MM.1S (cell line): ENCODE data around the gene KRR1.

Source experiments
- DNase-seq: peaks from one replicate; pipeline ENCODE4 v3.0.0-alpha.2; 2015
- H2AFZ ChIP-seq: fragments of 300-600 bp; sonication (generic); 2 replicates; pipeline ENCODE4 v1.6.0; 2016; ENCODE audit warnings: antibody characterized with exemption, low read length
- H3F3A ChIP-seq: fragments of 300-600 bp; sonication (generic); 2 replicates; pipeline ENCODE4 v1.6.1; 2016; ENCODE audit warnings: mild to moderate bottlenecking, antibody characterized with exemption, low read length, moderate library complexity, mixed read lengths; ENCODE audit not compliant: insufficient read depth
- H3K27ac ChIP-seq: fragments of 300-600 bp; sonication (generic); 2 replicates; pipeline ENCODE4 v1.5.1; 2016; ENCODE audit warnings: mild to moderate bottlenecking, low read length
- H3K27me3 ChIP-seq: fragments of 300-600 bp; sonication (generic); replicated peaks from 2 replicates; pipeline ENCODE4 v1.6.0; 2016; ENCODE audit warnings: low read length; ENCODE audit not compliant: insufficient read depth
- H3K36me3 ChIP-seq: fragments of 300-600 bp; sonication (generic); replicated peaks from 2 replicates; pipeline ENCODE4 v1.6.1; 2016; ENCODE audit warnings: mild to moderate bottlenecking, low read length, mixed read lengths; ENCODE audit not compliant: insufficient read depth
- H3K4me1 ChIP-seq: fragments of 300-600 bp; sonication (generic); 2 replicates; pipeline ENCODE4 v1.6.1; 2016; ENCODE audit warnings: low read length, mixed read lengths
- H3K4me2 ChIP-seq: fragments of 300-600 bp; sonication (generic); 2 replicates; pipeline ENCODE4 v1.6.0; 2016; ENCODE audit warnings: low read depth, low read length
- H3K4me3 ChIP-seq: fragments of 300-600 bp; sonication (generic); 2 replicates; pipeline ENCODE4 v1.5.1; 2016; ENCODE audit warnings: low read length, mixed read lengths
- H3K79me2 ChIP-seq: fragments of 300-600 bp; sonication (generic); 2 replicates; pipeline ENCODE4 v1.6.1; 2016; ENCODE audit warnings: mixed run types, low read length, mixed read lengths
- H3K9ac ChIP-seq: fragments of 300-600 bp; sonication (generic); 2 replicates; pipeline ENCODE4 v1.6.1; 2016; ENCODE audit warnings: low read length, mixed read lengths
- H3K9me2 ChIP-seq: fragments of 300-600 bp; sonication (generic); replicated peaks from 2 replicates; pipeline ENCODE4 v1.6.1; 2016; ENCODE audit warnings: mild to moderate bottlenecking, low read length, mixed read lengths; ENCODE audit not compliant: insufficient read depth
- H3K9me3 ChIP-seq: fragments of 300-600 bp; sonication (generic); replicated peaks from 2 replicates; pipeline ENCODE4 v1.6.1; 2016; ENCODE audit warnings: mild to moderate bottlenecking, low read length, mixed read lengths; ENCODE audit not compliant: insufficient read depth
- H4K20me1 ChIP-seq: fragments of 300-600 bp; sonication (generic); 2 replicates; pipeline ENCODE4 v1.6.1; 2016; ENCODE audit warnings: mild to moderate bottlenecking, low read length, moderate library complexity, mixed read lengths; ENCODE audit not compliant: insufficient read depth
- EZH2 ChIP-seq: fragments of 300-600 bp; sonication (generic); optimal IDR thresholded peaks from 2 replicates; pipeline ENCODE3; 2017; ENCODE audit warnings: low read depth, mild to moderate bottlenecking, antibody characterized with exemption, low read length, mixed read lengths
- EZH2phosphoT487 ChIP-seq: fragments of 300-600 bp; sonication (generic); IDR thresholded peaks from 2 replicates; pipeline ENCODE4 v1.6.1; 2018; ENCODE audit warnings: antibody characterized with exemption, low read length
- TF ChIP-seq, protein P1 (sequence below): fragments of 300-600 bp; sonication (generic); IDR thresholded peaks from 2 replicates; pipeline ENCODE4 v1.5.1; 2016; ENCODE audit warnings: antibody characterized with exemption, low read length, mixed read lengths

The KRR1 gene

DNA sequence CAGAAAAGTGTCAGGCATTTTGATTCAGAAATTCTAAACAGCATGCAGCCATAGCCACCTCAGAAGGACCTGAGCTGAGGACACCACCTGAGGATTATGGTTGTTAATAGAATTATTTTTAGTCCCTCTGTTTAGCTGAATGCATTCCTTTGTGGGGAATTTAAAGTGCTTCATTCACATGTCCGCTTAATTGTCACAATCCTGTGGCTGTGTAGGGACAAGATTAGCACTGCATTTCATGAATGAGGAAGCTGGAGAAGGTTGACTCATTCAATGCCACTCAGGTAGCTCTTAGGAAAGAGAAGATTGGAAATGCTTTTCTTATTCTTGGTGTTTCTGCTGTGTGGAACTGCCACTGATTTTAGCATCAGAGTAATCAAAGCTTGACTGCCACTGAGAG is 42.0 kb upstream of the KRR1 start:
- Histone ChIP-seq H3K4me2 (no peak overlapping the region), H3K9ac (no peak overlapping the region), H4K20me1 (no peaks in the 10 kb centered on the region), H2AFZ (no peak overlapping the region), H3K27ac (no peak overlapping the region), H3K36me3 (no peaks in the 10 kb centered on the region), H3K9me3 (no peaks in the 10 kb centered on the region), H3K27me3 (no peaks in the 10 kb centered on the region), H3K4me3 (no peak overlapping the region), H3K79me2 (no peaks in the 10 kb centered on the region), H3K4me1 (no peaks in the 10 kb centered on the region), H3F3A (no peaks in the 10 kb centered on the region), H3K9me2 (no peaks in the 10 kb centered on the region)
- no peak for TF ChIP-seq EZH2
- DNase-seq: no peak

DNA sequence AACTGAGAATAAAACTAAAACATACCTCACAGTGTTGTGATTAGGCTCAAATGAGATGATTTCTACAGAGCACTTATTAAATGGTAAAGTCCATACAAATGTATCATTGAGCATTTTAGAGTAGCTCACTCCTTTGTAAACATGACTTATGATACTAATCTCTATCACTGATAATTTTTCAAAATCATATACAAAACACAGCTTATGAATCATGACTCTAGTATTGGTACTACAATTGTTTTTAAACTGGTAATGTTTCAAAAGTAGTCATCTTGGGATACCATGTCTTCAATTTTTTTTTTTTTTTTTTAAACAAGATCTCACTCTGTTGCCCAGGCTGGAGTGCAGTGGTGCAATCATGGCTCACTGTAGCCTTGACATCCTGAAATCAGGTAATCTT is 40.1 kb upstream of the KRR1 start:
- Histone ChIP-seq H2AFZ (no peak overlapping the region), H3K9me2 (no peaks in the 10 kb centered on the region), H3K36me3 (no peaks in the 10 kb centered on the region), H3K4me2 (no peak overlapping the region), H3K4me3 (no peak overlapping the region), H4K20me1 (no peaks in the 10 kb centered on the region), H3K27me3 (no peaks in the 10 kb centered on the region), H3K4me1 (no peaks in the 10 kb centered on the region), H3K9ac (no peak overlapping the region), H3K27ac (no peak overlapping the region), H3K79me2 (no peaks in the 10 kb centered on the region), H3K9me3 (no peaks in the 10 kb centered on the region), H3F3A (no peaks in the 10 kb centered on the region)
- no peak for DNase-seq
- TF ChIP-seq EZH2 (no peak), EZH2phosphoT487 (no peak)
- TF ChIP-seq, protein P1, sequence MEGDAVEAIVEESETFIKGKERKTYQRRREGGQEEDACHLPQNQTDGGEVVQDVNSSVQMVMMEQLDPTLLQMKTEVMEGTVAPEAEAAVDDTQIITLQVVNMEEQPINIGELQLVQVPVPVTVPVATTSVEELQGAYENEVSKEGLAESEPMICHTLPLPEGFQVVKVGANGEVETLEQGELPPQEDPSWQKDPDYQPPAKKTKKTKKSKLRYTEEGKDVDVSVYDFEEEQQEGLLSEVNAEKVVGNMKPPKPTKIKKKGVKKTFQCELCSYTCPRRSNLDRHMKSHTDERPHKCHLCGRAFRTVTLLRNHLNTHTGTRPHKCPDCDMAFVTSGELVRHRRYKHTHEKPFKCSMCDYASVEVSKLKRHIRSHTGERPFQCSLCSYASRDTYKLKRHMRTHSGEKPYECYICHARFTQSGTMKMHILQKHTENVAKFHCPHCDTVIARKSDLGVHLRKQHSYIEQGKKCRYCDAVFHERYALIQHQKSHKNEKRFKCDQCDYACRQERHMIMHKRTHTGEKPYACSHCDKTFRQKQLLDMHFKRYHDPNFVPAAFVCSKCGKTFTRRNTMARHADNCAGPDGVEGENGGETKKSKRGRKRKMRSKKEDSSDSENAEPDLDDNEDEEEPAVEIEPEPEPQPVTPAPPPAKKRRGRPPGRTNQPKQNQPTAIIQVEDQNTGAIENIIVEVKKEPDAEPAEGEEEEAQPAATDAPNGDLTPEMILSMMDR: no peak

DNA sequence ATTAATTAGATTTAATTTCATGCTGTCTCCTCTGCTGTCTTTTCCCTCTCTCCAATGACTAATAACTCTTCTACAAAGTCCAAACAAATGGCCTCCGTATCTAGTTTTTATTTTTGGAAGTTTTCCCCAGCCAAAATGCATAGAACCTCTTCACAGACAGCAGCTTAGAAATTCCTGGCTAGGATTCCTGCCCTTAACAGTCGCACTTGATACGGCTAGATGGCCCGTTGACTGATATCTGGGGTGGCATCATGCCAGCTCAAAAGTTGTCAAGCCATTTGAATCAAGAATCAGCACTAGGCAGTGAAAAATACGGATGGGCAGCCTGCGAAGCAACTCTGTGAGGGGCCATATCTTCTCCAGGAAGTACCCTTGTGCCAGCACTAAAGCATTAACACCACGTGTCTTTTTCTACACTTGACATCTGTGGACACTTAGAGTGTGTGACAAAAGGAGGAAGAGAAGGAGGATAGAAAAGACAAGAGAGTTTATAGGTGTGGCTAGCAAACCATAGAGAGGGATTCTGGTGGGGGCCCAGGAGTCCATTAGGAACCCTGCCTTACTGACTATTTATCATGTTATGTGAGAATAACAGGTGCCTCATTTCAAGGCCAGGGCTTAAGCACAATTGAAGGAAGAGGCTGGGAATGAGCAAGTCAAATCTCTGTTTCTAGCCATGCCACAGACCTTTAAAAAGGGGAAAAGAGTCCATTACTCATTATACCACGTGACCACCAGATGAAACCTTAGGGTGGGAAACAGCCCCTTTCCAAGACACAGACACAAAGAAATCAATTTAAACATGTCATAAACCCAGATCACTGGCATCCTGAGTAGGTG is 39.2 kb upstream of the KRR1 start:
- no peaks in the 10 kb centered on the region for H3K9me2 ChIP-seq
- H4K20me1 ChIP-seq: no peaks in the 10 kb centered on the region
- no peak overlapping the region for H3K4me2 ChIP-seq
- no peaks in the 10 kb centered on the region for H3K4me1 ChIP-seq
- DNase-seq: no peak
- no peak overlapping the region for H3K9ac ChIP-seq
- H2AFZ ChIP-seq: no peak overlapping the region
- no peaks in the 10 kb centered on the region for H3K9me3 ChIP-seq
- H3K4me3 ChIP-seq: no peak overlapping the region
- no peaks in the 10 kb centered on the region for H3K27me3 ChIP-seq
- no peaks in the 10 kb centered on the region for H3F3A ChIP-seq
- no peaks in the 10 kb centered on the region for H3K79me2 ChIP-seq
- H3K36me3 ChIP-seq: no peaks in the 10 kb centered on the region
- TF ChIP-seq EZH2phosphoT487 (no peak), EZH2 (no peak)
- TF ChIP-seq, protein P1: no peak
- no peak overlapping the region for H3K27ac ChIP-seq

DNA sequence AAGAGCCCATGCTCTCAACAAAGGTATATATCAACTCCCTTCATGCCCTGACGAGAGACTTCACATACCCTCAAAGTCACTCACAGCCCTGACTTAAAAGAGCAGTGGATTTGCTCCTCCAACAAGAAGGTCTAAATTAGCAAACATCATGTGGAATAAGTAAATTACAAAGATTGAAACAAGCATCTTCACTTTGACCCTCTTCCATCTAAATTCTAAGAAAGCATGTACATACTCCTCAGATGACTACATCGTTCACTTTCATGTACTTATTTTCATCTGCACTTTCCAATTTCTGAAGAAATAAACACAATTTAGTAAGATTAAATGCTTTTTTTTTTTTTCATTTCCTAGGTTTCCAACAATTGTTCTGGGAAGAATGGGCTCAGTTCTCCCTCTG is 38.6 kb upstream of the KRR1 start:
- H3K36me3 ChIP-seq: no peaks in the 10 kb centered on the region
- no peaks in the 10 kb centered on the region for H3K9me3 ChIP-seq
- no peak overlapping the region for H3K4me2 ChIP-seq
- H3K79me2 ChIP-seq: no peaks in the 10 kb centered on the region
- H3K9me2 ChIP-seq: no peaks in the 10 kb centered on the region
- H3F3A ChIP-seq: no peaks in the 10 kb centered on the region
- TF ChIP-seq, protein P1: no peak
- H2AFZ ChIP-seq: no peak overlapping the region
- H3K9ac ChIP-seq: no peak overlapping the region
- no peak overlapping the region for H3K4me3 ChIP-seq
- H4K20me1 ChIP-seq: no peaks in the 10 kb centered on the region
- H3K27me3 ChIP-seq: no peaks in the 10 kb centered on the region
- no peak overlapping the region for H3K27ac ChIP-seq
- no peak for DNase-seq
- H3K4me1 ChIP-seq: no peaks in the 10 kb centered on the region
